ENCODE results near the gene USP21.
A peak's percentile ranks its signal among the peaks of the same experiment; 100 is the strongest.

The USP21 gene

GRCh38 chr1:161166669-161167548 lies 7.6 kb downstream of the USP21 start:
- no peak for DNase-seq (ENCODE audit: low read depth in 1 of 2, low spot score in 1 of 2)

DNA sequence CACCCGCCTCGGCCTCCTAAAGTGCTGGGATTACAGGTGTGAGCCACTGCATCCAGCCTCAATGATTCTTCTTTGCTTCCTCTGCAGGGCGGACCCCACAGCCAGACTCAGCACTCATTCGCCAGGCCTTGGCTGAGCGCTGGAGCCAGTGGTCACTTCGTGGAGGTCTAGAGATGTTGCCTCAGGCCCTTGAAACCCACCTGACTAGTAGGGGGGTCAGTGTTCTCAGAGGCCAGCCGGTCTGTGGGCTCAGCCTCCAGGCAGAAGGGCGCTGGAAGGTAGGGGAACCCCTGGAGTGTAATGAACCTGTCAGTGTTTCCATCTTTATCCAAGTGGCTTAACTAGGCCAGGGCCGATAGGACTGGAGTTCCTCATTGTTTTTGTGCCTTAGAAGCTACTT lies 9.6 kb downstream of the USP21 start:
- DNase-seq (ENCODE audit: low read depth in 1 of 2, low spot score in 1 of 2) = no peak

GRCh38 chr1:161171191-161171590 lies 11.9 kb downstream of the USP21 start:
- no peak for DNase-seq (ENCODE audit: low read depth in 1 of 2, low spot score in 1 of 2)

DNA sequence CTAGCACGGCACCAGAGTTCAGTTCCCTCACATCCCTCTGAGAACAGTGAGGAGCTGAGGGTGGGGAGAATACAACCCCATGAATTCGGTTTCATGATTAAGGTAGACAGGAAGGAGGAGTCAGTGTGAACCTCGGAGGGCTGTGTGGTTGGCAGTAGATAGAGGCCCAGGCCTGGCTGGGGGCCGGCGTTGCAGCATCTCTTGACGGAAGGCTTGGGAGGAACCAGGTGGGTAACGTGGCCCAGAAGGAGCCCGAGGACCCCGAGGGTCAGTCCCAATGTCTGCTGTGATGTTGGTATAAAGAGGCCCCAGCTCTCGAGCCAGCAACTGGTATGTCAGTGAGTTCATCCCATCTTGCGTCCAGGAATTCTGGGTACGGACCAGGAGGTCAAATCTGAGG lies 12.4 kb downstream of the USP21 start:
- no peak for DNase-seq (ENCODE audit: low read depth in 1 of 2, low spot score in 1 of 2)

GRCh38 chr1:161172349-161172748 lies 13.0 kb downstream of the USP21 start:
- DNase-seq (ENCODE audit: low read depth in 1 of 2, low spot score in 1 of 2) = no peak

GRCh38 chr1:161172776-161173376 lies 13.6 kb downstream of the USP21 start:
- DNase-seq (ENCODE audit: low read depth in 1 of 2, low spot score in 1 of 2) = no peak

DNA sequence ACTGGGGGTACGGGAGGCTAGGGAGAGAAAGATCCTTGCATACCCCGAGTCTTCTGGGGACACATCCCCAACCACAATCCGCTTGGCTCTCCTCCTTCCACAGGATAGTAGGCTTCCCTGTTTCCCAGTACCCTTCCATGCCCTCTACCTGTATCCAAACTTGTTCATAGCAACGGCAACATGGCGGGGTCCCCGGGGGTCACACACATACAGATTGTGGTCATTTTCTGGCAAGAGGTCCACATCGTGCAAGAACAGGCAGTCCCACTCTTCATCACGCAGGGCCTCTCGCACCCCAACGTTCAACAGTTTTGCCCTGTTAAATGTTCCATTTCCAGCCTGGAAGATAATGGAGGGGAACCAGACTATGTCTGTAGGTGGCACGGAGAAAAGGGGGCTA lies 14.4 kb downstream of the USP21 start:
- DNase-seq (ENCODE audit: low read depth in 1 of 2, low spot score in 1 of 2) = no peak

DNA sequence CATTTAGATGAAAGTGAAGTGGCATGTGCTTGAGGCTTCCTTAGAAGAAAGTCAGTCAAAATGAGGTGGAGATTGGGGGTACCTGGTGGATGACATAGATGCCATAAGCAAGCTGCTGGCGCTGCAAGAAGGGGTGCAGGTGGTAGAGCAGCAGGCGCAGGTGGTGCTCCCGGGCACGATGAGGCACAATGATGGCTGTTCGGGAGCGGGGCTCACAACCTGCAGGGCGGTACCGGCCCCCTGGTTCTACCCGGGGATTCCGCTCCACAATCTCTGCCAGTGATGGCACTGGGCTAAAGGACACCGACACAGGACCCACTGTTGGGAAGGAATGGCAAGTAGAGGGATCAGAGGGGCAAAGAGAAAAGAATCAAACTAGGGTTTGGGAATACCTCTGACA lies 15.6 kb downstream of the USP21 start:
- no peak for DNase-seq (ENCODE audit: low read depth in 1 of 2, low spot score in 1 of 2)

DNA sequence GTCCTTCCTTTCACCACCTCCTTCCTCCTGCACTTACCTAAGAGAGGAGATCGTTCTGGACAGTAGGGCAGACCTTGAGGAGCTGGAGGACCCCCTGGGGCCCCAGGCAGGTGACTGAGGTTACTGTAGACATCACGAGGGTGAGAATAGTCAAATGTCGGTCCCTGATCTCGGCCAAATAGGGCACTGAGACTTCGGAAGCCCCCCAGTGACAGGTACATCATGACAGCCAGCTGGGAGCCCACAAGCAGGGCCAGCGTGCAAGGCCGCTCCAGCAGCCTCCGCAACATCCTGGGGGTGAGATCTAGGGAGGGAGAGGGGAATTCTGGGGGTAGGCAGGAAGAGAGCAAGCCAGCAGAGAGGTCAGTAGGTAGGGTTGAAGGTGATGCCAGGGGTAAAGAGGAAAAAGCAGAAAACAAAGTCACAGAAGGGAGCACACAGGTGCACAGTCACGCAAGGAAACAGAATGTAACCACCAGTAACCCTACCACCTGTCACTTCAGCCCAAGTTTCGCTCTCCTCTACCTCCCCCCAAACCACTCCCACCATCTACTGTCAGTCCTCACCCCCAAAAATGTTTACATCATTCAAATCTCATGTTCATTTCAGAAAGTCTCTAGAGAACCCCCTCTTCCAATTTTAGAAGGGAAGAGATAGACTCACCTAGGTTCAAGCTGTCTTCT lies 16.6 kb downstream of the USP21 start:
- DNase-seq (ENCODE audit: low read depth in 1 of 2, low spot score in 1 of 2) = no peak

GRCh38 chr1:161176468-161177111 lies 17.3 kb downstream of the USP21 start:
- no peak for DNase-seq (ENCODE audit: low read depth in 1 of 2, low spot score in 1 of 2)

DNA sequence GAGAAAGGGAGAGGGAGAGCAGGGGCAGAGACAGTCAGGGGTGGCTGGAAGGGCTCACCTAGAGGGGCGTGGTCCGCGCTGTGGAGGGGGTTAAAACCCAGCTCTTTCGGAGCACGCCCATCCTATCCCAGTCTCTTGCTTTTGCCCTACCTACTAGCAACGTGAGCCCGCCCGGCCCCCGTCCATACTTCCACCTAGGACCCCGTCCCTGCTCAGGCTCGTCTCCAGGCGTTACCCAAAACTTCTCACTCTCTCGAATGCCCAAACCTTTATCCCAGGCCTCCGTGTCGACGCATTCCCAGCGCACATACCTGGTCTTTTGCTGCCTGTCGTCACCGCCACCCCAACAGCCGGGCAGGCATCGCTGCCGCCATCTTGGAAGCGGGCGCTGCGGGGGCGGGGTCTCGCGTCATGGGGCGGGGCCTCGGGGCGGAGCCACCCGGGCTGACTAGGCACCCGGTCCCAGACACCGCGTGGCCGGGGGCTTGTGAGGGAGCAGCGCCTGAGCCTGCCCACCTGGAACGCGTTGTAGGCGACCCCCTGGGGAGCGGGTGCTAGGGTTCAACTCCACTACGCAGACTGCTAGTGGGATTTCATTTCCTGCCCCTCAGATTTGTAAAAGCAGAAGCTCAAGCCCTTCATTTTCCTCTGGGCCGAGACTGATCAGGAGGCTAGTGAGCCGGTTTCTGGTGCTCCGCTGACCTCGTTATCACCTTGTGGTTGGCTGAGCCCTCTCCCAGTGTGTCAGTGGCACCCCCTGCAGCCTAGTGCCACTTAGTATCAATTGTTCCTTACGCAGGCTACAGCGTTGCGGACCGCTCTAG lies 18.0 kb downstream of the USP21 start, which contains the start of gene B4GALT3:
B4GALT3 (minus strand) TSS at position 396 of the 824 bp plus-strand sequence. CDS start 1,447 bp downstream, outside the sequence.
- peak; percentile 89 to 90 for DNase-seq (ENCODE audit: low read depth in 1 of 2, low spot score in 1 of 2)

DNA sequence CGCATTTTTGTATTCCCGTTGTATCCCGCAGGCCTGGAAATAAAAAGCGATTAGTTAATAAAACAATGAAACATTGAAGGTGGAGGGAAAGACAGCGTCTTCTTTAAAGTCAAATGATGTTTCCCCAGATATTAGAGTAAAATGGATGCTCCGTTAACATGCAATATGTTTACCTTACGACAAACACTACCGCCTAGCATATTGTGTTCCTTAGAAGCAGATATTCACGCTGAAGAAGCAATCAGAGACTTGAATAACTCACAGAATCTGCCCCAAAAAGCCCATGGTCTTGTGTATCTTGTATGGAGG lies 18.6 kb downstream of the USP21 start:
- no peak for DNase-seq (ENCODE audit: low read depth in 1 of 2, low spot score in 1 of 2)

DNA sequence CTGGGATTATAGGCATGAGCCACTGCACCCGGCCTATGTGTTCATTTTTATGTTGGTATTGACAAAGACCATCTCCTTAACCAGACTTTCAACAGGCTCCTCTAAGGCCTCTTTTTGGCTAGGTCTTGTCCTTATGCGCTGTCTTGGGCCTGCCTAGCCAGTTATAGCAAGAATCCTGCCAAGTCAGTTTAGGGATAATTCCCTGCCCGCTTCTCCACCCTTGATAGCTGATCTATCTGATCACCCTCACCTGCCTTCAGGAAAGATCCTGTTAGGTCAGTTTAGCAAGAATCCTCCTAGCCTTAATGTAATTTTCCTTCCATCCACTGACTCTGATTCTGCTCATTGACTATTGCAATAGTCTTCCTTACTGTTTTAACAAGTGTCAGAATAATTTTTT lies 20.4 kb downstream of the USP21 start:
- no peak for DNase-seq (ENCODE audit: low read depth in 1 of 2, low spot score in 1 of 2)

DNA sequence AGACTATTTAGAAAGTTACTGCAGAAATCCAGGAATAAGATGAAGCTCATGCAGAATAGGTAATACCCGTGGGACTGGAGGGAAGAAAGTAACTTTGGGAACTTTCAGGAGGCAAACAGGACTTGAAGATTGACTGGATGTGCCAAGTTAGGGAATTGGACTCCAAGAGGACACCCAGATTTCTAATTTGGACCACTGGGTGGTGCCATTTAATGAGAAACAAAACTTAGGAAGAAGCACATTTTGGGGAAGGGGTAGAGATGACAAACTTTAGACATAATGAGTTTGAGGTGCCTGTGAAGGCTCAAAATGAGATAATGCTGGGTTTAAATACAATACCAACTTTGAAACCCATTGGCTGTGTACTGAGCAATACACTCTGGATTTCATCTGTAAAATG lies 21.3 kb downstream of the USP21 start:
- no peak for DNase-seq (ENCODE audit: low read depth in 1 of 2, low spot score in 1 of 2)

DNA sequence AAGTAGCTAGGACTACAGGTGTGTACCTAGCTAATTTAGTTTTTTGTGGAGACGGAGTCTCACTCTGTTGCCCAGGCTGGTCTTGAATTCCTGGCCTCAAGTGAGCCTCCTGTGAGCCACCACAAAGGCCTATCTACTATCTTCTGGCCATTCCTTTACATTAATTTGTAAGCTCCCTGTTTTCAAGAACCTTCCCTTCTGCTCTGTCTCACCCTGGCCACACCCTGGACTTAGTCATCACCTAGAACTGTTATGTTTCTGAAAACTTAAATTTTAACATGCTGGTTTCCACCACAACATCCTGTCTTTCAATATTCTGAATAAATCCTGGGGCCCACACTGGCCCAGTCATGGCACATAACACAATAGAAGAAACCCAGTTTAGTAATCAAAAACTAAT lies 22.9 kb downstream of the USP21 start:
- peak in 1 of 2 donors; percentile 32 for DNase-seq (ENCODE audit: low read depth in 1 of 2, low spot score in 1 of 2)

DNA sequence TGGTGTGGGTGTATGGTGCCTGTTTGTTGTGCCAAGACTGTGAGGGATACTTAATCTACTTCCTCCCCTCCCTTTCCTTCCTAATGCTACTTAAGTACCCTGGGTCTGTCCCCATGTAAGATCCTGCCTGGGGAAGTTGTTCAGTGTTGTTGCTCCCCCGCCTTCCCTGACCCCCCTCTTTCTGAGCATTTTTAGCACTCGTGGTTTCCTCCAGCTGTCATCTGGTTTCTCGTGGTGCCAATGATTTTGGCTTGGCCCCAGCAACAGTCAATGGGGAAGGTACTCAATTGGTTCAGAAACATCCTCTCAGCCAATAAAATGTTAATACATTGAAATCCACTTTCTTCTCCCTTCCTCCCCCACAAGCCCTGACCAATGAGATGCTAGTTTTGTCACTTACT lies 26.0 kb downstream of the USP21 start:
- peak; percentile 48 to 57 for DNase-seq (ENCODE audit: low read depth in 1 of 2, low spot score in 1 of 2)

DNA sequence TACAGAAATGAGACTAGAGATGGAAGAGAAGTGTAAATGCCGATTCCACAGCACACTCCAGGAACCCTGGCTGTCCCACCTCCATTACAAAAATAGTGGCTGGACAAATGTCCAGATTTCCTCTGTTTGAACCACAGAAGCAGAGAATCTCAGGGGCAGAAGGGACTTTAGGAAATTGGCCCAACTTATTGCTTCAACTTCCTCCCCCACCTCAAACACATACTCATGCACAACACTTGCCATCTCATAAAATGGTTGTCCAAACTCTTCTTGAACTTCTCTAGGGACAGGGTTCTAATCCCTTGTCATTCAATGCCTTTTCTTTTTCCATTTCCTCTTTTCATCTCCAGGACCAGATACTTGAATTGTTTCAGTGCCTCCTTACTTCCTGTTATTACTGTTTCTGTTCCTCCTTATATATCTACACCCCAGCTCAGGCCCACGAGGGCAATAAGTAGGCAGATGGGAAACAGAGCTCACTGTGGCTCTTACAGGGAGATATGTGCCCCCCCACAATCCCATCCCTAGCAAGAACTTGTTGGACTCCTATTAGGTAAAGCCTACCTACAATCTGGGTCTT lies 26.5 kb downstream of the USP21 start:
- no peak for DNase-seq (ENCODE audit: low read depth in 1 of 2, low spot score in 1 of 2)

- DNase-seq (ENCODE audit: low read depth in 1 of 2, low spot score in 1 of 2) = no peak
Observed at GRCh38 chr1:161187311-161187710, 28.0 kb downstream of the USP21 start.

DNA sequence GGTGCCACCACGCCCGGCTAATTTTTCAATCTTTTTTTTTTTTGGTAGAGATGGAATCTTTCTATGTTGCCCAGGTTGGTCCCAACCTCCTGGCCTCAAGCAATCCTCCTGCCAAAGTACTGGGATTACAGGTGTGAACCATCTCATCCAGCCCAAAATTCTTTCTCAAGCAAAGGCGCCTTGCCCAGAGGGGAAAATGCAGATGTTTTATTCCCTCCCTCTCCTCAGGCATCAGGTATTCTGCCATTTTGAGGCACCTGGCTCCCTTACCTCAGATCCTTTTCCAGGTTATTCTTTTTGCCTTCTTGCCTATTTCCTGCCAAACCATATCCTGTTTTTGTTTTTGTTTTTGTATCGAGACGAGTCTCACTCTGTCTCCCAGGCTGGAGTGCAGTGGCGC lies 29.1 kb downstream of the USP21 start:
- no peak for DNase-seq (ENCODE audit: low read depth in 1 of 2, low spot score in 1 of 2)

DNA sequence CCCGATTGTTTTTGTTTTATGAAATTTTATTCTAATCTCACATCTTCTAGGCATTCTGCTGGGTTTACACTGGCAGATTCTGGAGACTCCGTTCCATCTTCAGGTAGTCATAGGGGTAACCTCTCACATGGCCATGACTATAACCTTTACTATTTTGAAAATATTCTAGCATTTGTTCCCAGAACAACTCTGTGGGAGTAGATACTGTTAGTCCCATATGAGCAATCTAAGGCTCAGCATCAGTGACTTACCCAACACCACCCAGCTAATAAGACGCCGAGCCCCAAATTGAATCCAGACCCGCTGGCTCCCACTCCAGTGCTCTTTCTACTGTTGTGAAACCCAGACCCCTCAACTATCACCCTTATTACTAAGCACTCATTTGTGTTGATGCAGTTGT lies 29.7 kb downstream of the USP21 start:
- no peak for DNase-seq (ENCODE audit: low read depth in 1 of 2, low spot score in 1 of 2)
